Spleen (tissue), 11 donors: Measurements from ENCODE around the gene NHP2. TPM values are rescaled to one million over a fixed set of nuclear protein-coding genes. Genes with fewer than 3 reads are reported as not detected.

Experiments used
- DNase-seq: peaks from one replicate; pipeline ENCODE4 v3.0.0-alpha.2; 2020
- H3K27ac ChIP-seq, 8 donors: fragments of 200-600 bp; sonication (generic) in 7 of 8; 1 replicate in 4 of 8; 2 replicates in 4 of 8; pipeline versions ENCODE4 v1.5.0 to v1.8.0; 2016 to 2021; ENCODE audit warnings: inconsistent platforms in 4 of 8, mild to moderate bottlenecking in 4 of 8, moderate library complexity in 1 of 8
- H3K27me3 ChIP-seq, 7 donors: fragments of 200-600 bp; sonication (generic) in 6 of 7; replicated peaks in 1 of 7; 1 replicate in 4 of 7; 2 replicates in 3 of 7; pipeline versions ENCODE4 v1.5.0 to v1.8.0; 2016 to 2021; ENCODE audit warnings: inconsistent platforms in 3 of 7, mild to moderate bottlenecking in 1 of 7
- H3K36me3 ChIP-seq, 6 donors: fragments of 200-600 bp; sonication (generic) in 5 of 6; 1 replicate in 4 of 6; 2 replicates in 2 of 6; pipeline versions ENCODE4 v1.5.0 to v1.8.0; 2016 to 2021; ENCODE audit warnings: inconsistent platforms in 2 of 6
- H3K4me1 ChIP-seq, 6 donors: fragments of 200-600 bp; sonication (generic) in 5 of 6; 1 replicate in 3 of 6; 2 replicates in 3 of 6; pipeline versions ENCODE4 v1.5.0 to v1.8.0; 2016 to 2021; ENCODE audit warnings: inconsistent platforms in 3 of 6
- H3K4me3 ChIP-seq, 8 donors: fragments of 200-600 bp; sonication (generic) in 7 of 8; 1 replicate in 4 of 8; 2 replicates in 4 of 8; pipeline versions ENCODE4 v1.5.0 to v1.8.0; 2016 to 2021; ENCODE audit warnings: inconsistent platforms in 4 of 8, mild to moderate bottlenecking in 4 of 8, moderate library complexity in 2 of 8
- H3K9me3 ChIP-seq, 8 donors: fragments of 200-600 bp; sonication (generic) in 7 of 8; 1 replicate in 4 of 8; 2 replicates in 4 of 8; pipeline versions ENCODE4 v1.5.0 to v1.8.0; 2016 to 2021; ENCODE audit warnings: inconsistent platforms in 4 of 8
- CTCF ChIP-seq, 11 experiments: fragments of 200-600 bp in 7 of 11; fragments of 450-650 bp in 4 of 11; sonication (generic) in 4 of 11; IDR thresholded peaks in 8 of 11; conservative IDR thresholded peaks in 3 of 11; 1 replicate in 7 of 11; 2 replicates in 4 of 11; pipeline versions ENCODE4 v1.4.0 to v1.8.0; 2016 to 2021; ENCODE audit warnings: antibody characterized with exemption in 11 of 11, inconsistent platforms in 4 of 11, mild to moderate bottlenecking in 1 of 11
- POLR2A ChIP-seq, 3 donors: fragments of 450-650 bp; IDR thresholded peaks; one replicate each; pipeline ENCODE4 v1.5.1; 2017; ENCODE audit warnings: antibody characterized with exemption in 3 of 3, mild to moderate bottlenecking in 1 of 3
- POLR2AphosphoS5 ChIP-seq, 3 donors: sonication (generic); formaldehyde crosslinking; IDR thresholded peaks; one replicate each; pipeline ENCODE4 v1.5.1; 2017; ENCODE audit warnings: antibody characterized with exemption in 3 of 3
- WGBS, 5 donors: extraction: QIAGEN DNeasy Blood & Tissue Kit in 3 of 5; methylation state at CpG; one replicate each; pipeline versions ENCODE4 v1.1.5 to v1.1.7; 2013 to 2018; 5-methylcytosine and 5-hydroxymethylcytosine counted together
- intact Hi-C: fragments of 100-400 bp; cut with DNase I; formaldehyde crosslinking; loops from one replicate; pipeline ENCODE4 v1.15.0; 2023; ENCODE audit warnings: low total_unique reads
- polyA plus RNA-seq, 3 donors: library from polyadenylated mRNA; stranded (reverse); fragments of 200-250 nt; gene quantifications; one replicate each; pipeline ENCODE4 v1.2.1, GENCODE V29; 2013
- total RNA-seq, 7 donors: library from RNA; depleted of rRNA in 3 of 7; stranded (reverse); fragments of >200 nt in 3 of 7; fragmentation: NEBNext Ultra II Directional in 4 of 7; extraction: Animal tissue kit (Norgen Biotek cat#: 25700) in 4 of 7; gene quantifications; one replicate each; pipeline versions ENCODE4 v1.1.0 to v1.2.1, GENCODE V29; 2016 to 2021
- donor health status: healthy with polysubstance abuse.
- donor health status: DM: no; HTN: no; CAD: no; lungs with moderate emphysema.
- donor health status: DM: no; HTN: no; CAD: no.
- donor health status: Bipolar disorder and iron deficiency.
- donor health status: healthy.
- donor health status: DM: no; HTN: no; CAD: no.
- donor health status: DM: yes; HTN: yes; CAD: no.

The NHP2 gene
- total and polyA plus RNA-seq, 10 donors = 53.7 to 162 (median 98.2) TPM

- Histone ChIP-seq H3K4me3 (no peak overlapping the region), H3K27ac (no peak overlapping the region), H3K36me3 (no peaks in the 10 kb centered on the region), H3K4me1 (peaks cover 0 to 15% (median 11%) of the 10 kb centered on the region in 6 donors), H3K27me3 (peaks cover 0 to 12% (median 0%) of the 10 kb centered on the region in 7 donors), H3K9me3 (no peaks in the 10 kb centered on the region)
- 35 to 66% (median 42%) methylated on average over 5 of the region's 5 CpGs for WGBS, 5 donors
- TF ChIP-seq CTCF (IDR thresholded peaks at IDR 0.05 in 8 of 11, conservative IDR thresholded peaks at IDR 0.05 in 3 of 11) = no peak
- no peak for TF ChIP-seq POLR2AphosphoS5 (IDR thresholded peaks at IDR 0.05)
- TF ChIP-seq POLR2A (IDR thresholded peaks at IDR 0.05) = no peak
- no peak for DNase-seq
- intact Hi-C loops = no loop called here
These were observed 49.2 kb downstream of the NHP2 start for GRCh38 chr5:178104492-178104891.

- intact Hi-C loops = no loop called here
- no peak for TF ChIP-seq CTCF (IDR thresholded peaks at IDR 0.05 in 8 of 11, conservative IDR thresholded peaks at IDR 0.05 in 3 of 11)
- no peak for TF ChIP-seq POLR2A (IDR thresholded peaks at IDR 0.05)
- no peak for TF ChIP-seq POLR2AphosphoS5 (IDR thresholded peaks at IDR 0.05)
- no peaks in the 10 kb centered on the region for H3K36me3 ChIP-seq
- H3K27me3 ChIP-seq = peaks cover 0 to 12% (median 0%) of the 10 kb centered on the region in 7 donors
- no peak overlapping the region for H3K4me3 ChIP-seq
- WGBS, 5 donors = 88 to 94% (median 92%) methylated on average over 12 of the region's 12 CpGs
- DNase-seq = no peak
- peaks cover 0 to 6% (median 3%) of the 10 kb centered on the region in 6 donors for H3K4me1 ChIP-seq
- H3K9me3 ChIP-seq = no peaks in the 10 kb centered on the region
- H3K27ac ChIP-seq = no peak overlapping the region
These were observed 50.1 kb downstream of the NHP2 start for GRCh38 chr5:178103612-178104011.

Other genes starting within 250 kb of the NHP2 start
- gene PROP1, start 157.6 kb downstream of the NHP2 start, total RNA-seq = not detected
- not detected for gene PROP1, start 157.6 kb downstream of the NHP2 start, polyA plus RNA-seq
- 1 to 10 TPM; 2.2 to 6.6 (median 4.1) TPM for gene N4BP3, start 40.4 kb downstream of the NHP2 start, total RNA-seq
- gene N4BP3, start 40.4 kb downstream of the NHP2 start, polyA plus RNA-seq = 1 to 10 TPM; 1.2 to 4.3 (median 2.2) TPM
- gene RMND5B, start 22.9 kb downstream of the NHP2 start, total RNA-seq = 10 to 100 TPM; 32.3 to 52.8 (median 36.3) TPM
- gene RMND5B, start 22.9 kb downstream of the NHP2 start, polyA plus RNA-seq = 10 to 100 TPM; 22.2 to 37.9 (median 23.3) TPM
- not detected for gene GMCL2, start 33.5 kb upstream of the NHP2 start, total RNA-seq
- gene GMCL2, start 33.5 kb upstream of the NHP2 start, polyA plus RNA-seq = under 1 TPM in 1 of 3 donors, not detected in 2; 0.03 TPM
- gene HNRNPAB, start 50.6 kb upstream of the NHP2 start, total RNA-seq = 100 to 1,000 TPM in 4 of 7 donors, 10 to 100 TPM in 3; 55.9 to 136 (median 113) TPM
- 100 to 1,000 TPM in 2 of 3 donors, 10 to 100 TPM in 1; 88.2 to 144 (median 120) TPM for gene HNRNPAB, start 50.6 kb upstream of the NHP2 start, polyA plus RNA-seq
- 100 to 1,000 TPM in 6 of 7 donors, 10 to 100 TPM in 1; 91.8 to 209 (median 132) TPM for gene PHYKPL, start 78.9 kb upstream of the NHP2 start, total RNA-seq
- 10 to 100 TPM; 46.9 to 82.7 (median 74.5) TPM for gene PHYKPL, start 78.9 kb upstream of the NHP2 start, polyA plus RNA-seq